ENCODE results near the gene PTCD2.

DNA sequence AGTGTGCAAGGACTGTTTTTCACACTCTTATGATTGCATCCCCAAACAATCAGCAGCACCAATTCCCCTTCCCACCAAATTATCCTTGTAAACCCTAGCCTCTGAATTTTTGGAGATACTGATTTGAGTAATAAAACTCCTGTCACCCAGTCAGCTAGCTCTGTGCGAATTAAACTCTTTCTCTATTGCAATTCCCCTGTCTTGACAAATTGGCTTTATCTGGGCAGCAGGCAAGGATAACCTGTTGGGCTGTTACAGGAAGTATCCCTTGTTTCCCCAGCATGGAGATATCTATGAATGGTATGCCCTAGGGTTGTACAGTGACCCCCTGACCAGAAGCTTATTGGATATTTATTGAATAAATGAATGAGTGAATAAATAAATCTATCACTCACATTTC lies 80.8 kb downstream of the PTCD2 start:
- TF ChIP-seq RARB (CRISPR knock-in tag; IDR thresholded peaks at IDR 0.05): no peak
- no peak for TF ChIP-seq SNAI2 (CRISPR knock-in tag; IDR thresholded peaks at IDR 0.05)
- TF ChIP-seq PPARA (CRISPR knock-in tag; IDR thresholded peaks at IDR 0.05; ENCODE audit: borderline replicate concordance): no peak
- no peak for TF ChIP-seq PATZ1 (CRISPR knock-in tag; IDR thresholded peaks at IDR 0.05; ENCODE audit: borderline replicate concordance)
- no peak for TF ChIP-seq ZFP3 (CRISPR knock-in tag; IDR thresholded peaks at IDR 0.05)
- no peak for TF ChIP-seq ARNTL (CRISPR knock-in tag; IDR thresholded peaks at IDR 0.05; ENCODE audit: borderline replicate concordance, low read depth)
- TF ChIP-seq ZNF8 (CRISPR knock-in tag; IDR thresholded peaks at IDR 0.05): no peak
- no peak for TF ChIP-seq ZFP30 (CRISPR knock-in tag; IDR thresholded peaks at IDR 0.05)
- no peak for TF ChIP-seq CREB5 (CRISPR knock-in tag; IDR thresholded peaks at IDR 0.05; ENCODE audit: low read depth)
